Mesenchymal stem cell (in vitro differentiated cells and primary cell): Measurements from ENCODE around the gene LIMCH1.
A peak's percentile ranks its signal among the peaks of the same experiment; 100 is the strongest.

Experiments used
- DNase-seq: peaks from one replicate; pipeline ENCODE4 v3.0.0-alpha.2; 2013
- H2AFZ ChIP-seq: one replicate; pipeline ENCODE4 v1.6.1; 2013; ENCODE audit warnings: low read depth, mild to moderate bottlenecking, control low read depth, inconsistent platforms, low read length, moderate library complexity
- H2AK5ac ChIP-seq: 2 replicates; pipeline ENCODE4 v1.6.1; 2013; ENCODE audit warnings: low read length, moderate library complexity, mild to moderate bottlenecking, inconsistent platforms; ENCODE audit not compliant: severe bottlenecking
- H2BK120ac ChIP-seq: one replicate; pipeline ENCODE4 v1.6.1; 2013; ENCODE audit warnings: low read depth, mild to moderate bottlenecking, inconsistent platforms, low read length, moderate library complexity
- H2BK12ac ChIP-seq, 2 experiments: one replicate each; pipeline ENCODE4 v1.6.1; 2013; ENCODE audit warnings: inconsistent platforms in 2 of 2, low read length in 2 of 2, mild to moderate bottlenecking in 2 of 2, moderate library complexity in 2 of 2, control low read depth in 1 of 2
- H2BK15ac ChIP-seq: one replicate; pipeline ENCODE4 v1.6.1; 2013; ENCODE audit warnings: mild to moderate bottlenecking, low read depth, inconsistent platforms; ENCODE audit not compliant: poor library complexity, severe bottlenecking
- H2BK5ac ChIP-seq: 2 replicates; pipeline ENCODE4 v1.6.1; 2013; ENCODE audit warnings: low read depth, mild to moderate bottlenecking, low read length, control low read depth, inconsistent platforms; ENCODE audit not compliant: poor library complexity, severe bottlenecking
- H3K14ac ChIP-seq, 2 experiments: one replicate each; pipeline ENCODE4 v1.6.1; 2013; ENCODE audit warnings: inconsistent platforms in 2 of 2, low read length in 2 of 2, control low read depth in 1 of 2, mild to moderate bottlenecking in 1 of 2, moderate library complexity in 1 of 2
- H3K18ac ChIP-seq, 2 experiments: one replicate each; pipeline ENCODE4 v1.6.1; 2013; ENCODE audit warnings: inconsistent platforms in 2 of 2, low read length in 2 of 2, control low read depth in 1 of 2, low read depth in 1 of 2, mild to moderate bottlenecking in 1 of 2
- H3K23ac ChIP-seq, 2 experiments: one replicate each; pipeline ENCODE4 v1.6.1; 2013; ENCODE audit warnings: inconsistent platforms in 2 of 2, low read length in 2 of 2, mild to moderate bottlenecking in 2 of 2, moderate library complexity in 2 of 2, control low read depth in 1 of 2
- H3K27ac ChIP-seq: 2 replicates; pipeline ENCODE4 v1.5.1; 2013; ENCODE audit warnings: mild to moderate bottlenecking, moderate library complexity, low read length, control low read depth, inconsistent platforms; ENCODE audit not compliant: poor library complexity, severe bottlenecking
- H3K27me3 ChIP-seq, 2 experiments: 2 replicates each; pipeline versions ENCODE4 v1.6.1 to v1.7.0; 2013; ENCODE audit warnings: low read length in 2 of 2, mild to moderate bottlenecking in 2 of 2, moderate library complexity in 2 of 2, control low read depth in 1 of 2, inconsistent platforms in 1 of 2; ENCODE audit not compliant: control insufficient read depth in 1 of 2, insufficient read depth in 1 of 2
- H3K36me3 ChIP-seq, 2 experiments: 2 replicates each; pipeline versions ENCODE4 v1.6.1 to v1.7.0; 2013; ENCODE audit warnings: low read length in 2 of 2, control low read depth in 1 of 2, inconsistent platforms in 1 of 2, low read depth in 1 of 2, mild to moderate bottlenecking in 1 of 2; ENCODE audit not compliant: insufficient read depth in 2 of 2, control insufficient read depth in 1 of 2
- H3K4ac ChIP-seq, 2 experiments: one replicate each; pipeline ENCODE4 v1.6.1; 2013; ENCODE audit warnings: inconsistent platforms in 2 of 2, low read length in 2 of 2, mild to moderate bottlenecking in 2 of 2, moderate library complexity in 2 of 2, control low read depth in 1 of 2, low read depth in 1 of 2
- H3K4me1 ChIP-seq: 2 replicates; pipeline ENCODE4 v1.6.1; 2013; ENCODE audit warnings: low read depth, low read length, control low read depth; ENCODE audit not compliant: control insufficient read depth, insufficient read depth
- H3K4me2 ChIP-seq: 2 replicates; pipeline ENCODE4 v1.6.1; 2013; ENCODE audit warnings: low read length, mild to moderate bottlenecking, inconsistent platforms; ENCODE audit not compliant: poor library complexity, severe bottlenecking
- H3K4me3 ChIP-seq, 2 experiments: 2 replicates each; pipeline versions ENCODE4 v1.5.1 to v1.7.0; 2013; ENCODE audit warnings: low read length in 2 of 2, mild to moderate bottlenecking in 2 of 2, control low read depth in 1 of 2, low read depth in 1 of 2; ENCODE audit not compliant: insufficient read depth in 1 of 2
- H3K79me1 ChIP-seq: replicated peaks from 2 replicates; pipeline ENCODE4 v1.6.1; 2013; ENCODE audit warnings: mild to moderate bottlenecking, control low read depth, low read length, inconsistent platforms; ENCODE audit not compliant: poor library complexity, severe bottlenecking
- H3K9ac ChIP-seq: 2 replicates; pipeline ENCODE4 v1.7.0; 2013; ENCODE audit warnings: mild to moderate bottlenecking, low read length, moderate library complexity
- H3K9me3 ChIP-seq: 2 replicates; pipeline ENCODE4 v1.7.0; 2013; ENCODE audit warnings: mild to moderate bottlenecking, low read length; ENCODE audit not compliant: control insufficient read depth
- H4K8ac ChIP-seq: one replicate; pipeline ENCODE4 v1.6.1; 2013; ENCODE audit warnings: inconsistent platforms, mild to moderate bottlenecking, low read length, moderate library complexity
- H4K91ac ChIP-seq: one replicate; pipeline ENCODE4 v1.6.1; 2013; ENCODE audit warnings: mild to moderate bottlenecking, low read length, inconsistent platforms
- WGBS: methylation state at CpG from one replicate; pipeline ENCODE4 v1.1.7; 2013; ENCODE audit warnings: mixed read lengths; 5-methylcytosine and 5-hydroxymethylcytosine counted together

Gene LIMCH1

DNA sequence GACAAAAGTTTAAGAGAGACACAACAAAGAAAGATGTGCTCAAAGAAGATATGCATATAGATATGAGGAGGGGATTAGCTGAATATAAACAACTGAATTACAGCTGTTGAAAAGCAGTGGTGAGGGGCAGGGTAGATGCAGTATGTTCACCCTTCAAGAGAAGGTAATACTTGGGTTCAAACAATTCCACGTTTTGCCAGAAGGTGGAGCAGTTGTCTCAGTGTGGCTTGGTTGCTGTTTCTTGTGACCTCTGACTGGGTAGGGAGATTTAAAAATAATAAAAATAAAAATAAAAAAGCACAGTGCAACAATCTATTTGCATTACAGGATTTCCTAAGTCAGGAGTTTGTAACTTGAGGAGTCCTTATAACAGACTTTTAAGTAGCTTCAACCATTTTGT lies 187.3 kb downstream of the LIMCH1 start:
- DNase-seq: no peak
- no peak overlapping the region for H3K4ac ChIP-seq
- H3K4me3 ChIP-seq: no peak overlapping the region
- H3K79me1 ChIP-seq: no peaks in the 10 kb centered on the region
- no peak overlapping the region for H2BK120ac ChIP-seq
- no peak overlapping the region for H3K9ac ChIP-seq
- H2BK5ac ChIP-seq: no peak overlapping the region
- no peak overlapping the region for H3K27ac ChIP-seq
- H2BK15ac ChIP-seq: no peak overlapping the region
- H3K4me1 ChIP-seq: no peaks in the 10 kb centered on the region
- no peak overlapping the region for H4K8ac ChIP-seq
- H3K27me3 ChIP-seq: peaks cover 7 to 12% of the 10 kb centered on the region in 2 experiments
- peaks cover 11% of the 10 kb centered on the region for H3K9me3 ChIP-seq
- no peaks in the 10 kb centered on the region for H3K36me3 ChIP-seq
- no peak overlapping the region for H4K91ac ChIP-seq
- H2AK5ac ChIP-seq: no peak overlapping the region
- H2AFZ ChIP-seq: no peak overlapping the region
- 0% methylated on average over 1 of the region's 1 CpG for WGBS
- no peak overlapping the region for H3K4me2 ChIP-seq
- no peak overlapping the region for H3K18ac ChIP-seq
- no peak overlapping the region for H3K23ac ChIP-seq
- H2BK12ac ChIP-seq: no peak overlapping the region
- no peak overlapping the region for H3K14ac ChIP-seq

DNA sequence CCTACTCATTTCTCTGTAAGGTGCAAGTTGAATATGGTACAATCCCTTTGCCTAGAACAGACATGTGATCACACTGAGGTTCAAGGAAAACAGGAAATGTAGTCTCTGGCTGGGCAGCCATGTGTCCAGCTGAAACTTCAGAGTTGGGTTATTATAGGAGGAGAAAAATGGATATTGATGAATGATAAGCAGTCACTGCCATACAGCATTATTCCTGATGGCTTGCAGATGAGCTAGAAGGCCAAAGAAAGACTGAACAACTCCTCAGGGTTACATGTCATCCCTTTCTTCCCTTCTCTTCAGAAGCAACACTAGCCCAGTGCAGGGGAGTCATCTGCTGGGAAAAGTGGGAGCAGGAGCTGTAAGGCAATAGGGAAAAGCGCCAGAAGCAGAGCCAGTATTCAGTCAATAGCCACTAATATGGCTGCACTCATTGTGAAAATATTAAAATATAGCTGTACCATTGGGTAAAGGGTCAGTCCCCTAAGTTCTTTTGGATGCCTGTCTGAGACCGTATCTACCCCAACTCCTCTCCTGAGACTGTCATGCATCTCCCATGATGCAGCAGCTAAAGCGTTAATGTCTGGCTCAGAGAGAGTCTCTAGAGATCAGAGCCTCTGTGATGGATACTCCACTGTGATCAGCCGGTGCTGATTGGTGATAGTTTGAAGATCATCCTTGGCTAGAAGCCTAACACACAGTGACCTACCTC lies 190.1 kb downstream of the LIMCH1 start:
- Histone ChIP-seq H3K36me3 (no peaks in the 10 kb centered on the region), H4K91ac (no peak overlapping the region), H3K4ac (no peak overlapping the region), H3K4me2 (no peak overlapping the region), H3K4me1 (no peaks in the 10 kb centered on the region), H2AFZ (no peak overlapping the region), H2BK5ac (no peak overlapping the region), H3K9ac (no peak overlapping the region), H3K27me3 (peaks cover 12 to 21% of the 10 kb centered on the region in 2 experiments), H3K4me3 (no peak overlapping the region), H2AK5ac (no peak overlapping the region), H3K23ac (no peak overlapping the region), H3K9me3 (peaks cover 11% of the 10 kb centered on the region), H2BK12ac (no peak overlapping the region), H3K18ac (no peak overlapping the region), H2BK120ac (no peak overlapping the region), H3K79me1 (no peaks in the 10 kb centered on the region), H3K14ac (no peak overlapping the region), H3K27ac (no peak overlapping the region), H4K8ac (no peak overlapping the region), H2BK15ac (no peak overlapping the region)
- 44% methylated on average over 1 of the region's 4 CpGs for WGBS
- no peak for DNase-seq

DNA sequence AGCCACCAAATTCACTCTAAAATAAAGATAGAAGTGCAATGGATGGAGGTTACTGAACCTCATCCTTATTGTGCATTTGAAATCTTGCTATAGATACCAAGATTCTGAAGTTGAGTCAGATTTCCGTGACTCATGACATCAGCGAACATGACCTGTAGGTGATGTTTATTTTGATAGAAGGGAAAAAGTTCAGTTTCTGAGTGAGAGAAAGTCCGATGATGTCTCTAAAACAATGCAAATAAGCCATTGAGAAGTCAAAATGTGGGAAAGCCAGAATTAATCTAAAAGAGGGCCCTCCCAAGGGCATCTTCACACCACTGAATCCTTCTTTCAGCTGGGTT lies 190.6 kb downstream of the LIMCH1 start:
- Histone ChIP-seq H3K9ac (no peak overlapping the region), H3K27me3 (peaks cover 12 to 21% of the 10 kb centered on the region in 2 experiments), H3K14ac (no peak overlapping the region), H3K4me2 (no peak overlapping the region), H2BK12ac (no peak overlapping the region), H4K8ac (no peak overlapping the region), H3K4ac (no peak overlapping the region), H3K23ac (no peak overlapping the region), H2AK5ac (no peak overlapping the region), H3K9me3 (peaks cover 11% of the 10 kb centered on the region), H2BK120ac (no peak overlapping the region), H4K91ac (no peak overlapping the region), H3K4me3 (no peak overlapping the region), H2BK15ac (no peak overlapping the region), H3K79me1 (no peaks in the 10 kb centered on the region), H3K27ac (no peak overlapping the region), H3K36me3 (no peaks in the 10 kb centered on the region), H2BK5ac (no peak overlapping the region), H3K18ac (no peak overlapping the region), H2AFZ (no peak overlapping the region), H3K4me1 (no peaks in the 10 kb centered on the region)
- WGBS: 49% methylated on average over 3 of the region's 3 CpGs
- DNase-seq: peak; percentile 37

DNA sequence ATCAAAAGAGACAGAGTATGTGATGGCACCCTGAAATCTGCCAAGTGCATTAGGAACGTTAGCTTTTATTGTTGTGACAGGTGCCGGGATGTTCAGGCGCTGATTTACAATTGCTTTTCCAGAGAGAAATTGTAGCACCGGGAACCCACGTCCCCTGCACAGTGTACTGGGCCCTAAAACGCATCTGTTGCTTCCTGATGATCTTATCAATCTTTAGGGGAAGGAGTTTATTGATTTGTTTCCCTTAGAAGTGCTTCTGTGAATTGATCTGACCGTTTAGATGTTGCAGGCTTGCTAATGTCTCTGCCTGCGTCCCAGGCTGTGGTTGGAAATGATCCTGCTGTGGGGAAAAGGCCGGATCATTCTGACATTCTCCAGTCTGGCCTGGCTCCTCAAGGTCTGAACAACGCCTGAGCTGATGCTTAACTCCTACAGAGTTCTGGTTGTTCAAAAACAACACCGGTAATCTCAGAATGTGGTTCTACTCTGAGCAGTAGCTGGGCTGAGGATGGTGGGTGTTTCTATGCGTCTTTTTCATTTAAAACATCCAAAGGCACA lies 193.7 kb downstream of the LIMCH1 start:
- H4K8ac ChIP-seq: no peak overlapping the region
- no peak overlapping the region for H3K4me2 ChIP-seq
- H2BK5ac ChIP-seq: no peak overlapping the region

More for the DNA sequence above, 193.7 kb downstream of the LIMCH1 start:
- no peak overlapping the region for H2BK12ac ChIP-seq
- H3K9ac ChIP-seq: no peak overlapping the region
- no peak overlapping the region for H3K4me3 ChIP-seq
- 64% methylated on average over 11 of the region's 12 CpGs for WGBS
- H3K18ac ChIP-seq: no peak overlapping the region
- no peak overlapping the region for H2AFZ ChIP-seq
- H2BK120ac ChIP-seq: no peak overlapping the region
- no peak overlapping the region for H4K91ac ChIP-seq
- no peak for DNase-seq
- H2AK5ac ChIP-seq: no peak overlapping the region
- H3K79me1 ChIP-seq: no peaks in the 10 kb centered on the region
- H3K4me1 ChIP-seq: no peaks in the 10 kb centered on the region
- H3K23ac ChIP-seq: no peak overlapping the region
- H3K27me3 ChIP-seq: peaks cover 12 to 21% of the 10 kb centered on the region in 2 experiments
- no peak overlapping the region for H3K27ac ChIP-seq
- no peaks in the 10 kb centered on the region for H3K36me3 ChIP-seq
- H2BK15ac ChIP-seq: no peak overlapping the region
- H3K4ac ChIP-seq: no peak overlapping the region
- H3K14ac ChIP-seq: no peak overlapping the region
- no peaks in the 10 kb centered on the region for H3K9me3 ChIP-seq
